ENCODE data around the gene NDUFS6.

GRCh38 chr5:1776831-1777230, 24.4 kb upstream of the NDUFS6 start:
- TF ChIP-seq GABPA (IDR thresholded peaks at IDR 0.05; ENCODE audit: low read depth) (no peak), CTCF (IDR thresholded peaks at IDR 0.05; ENCODE audit: insufficient read depth, low read length) (no peak), POLR2AphosphoS5 (IDR thresholded peaks at IDR 0.05; ENCODE audit: low read depth) (no peak)

Data from HL-60 (cell line).